ENCODE measurements around the gene CHADL. TPM values are rescaled to one million over a fixed set of nuclear protein-coding genes. Genes with fewer than 3 reads are reported as not detected.

The CHADL gene
- polyA plus RNA-seq, 1 donor = 2.7 TPM

DNA sequence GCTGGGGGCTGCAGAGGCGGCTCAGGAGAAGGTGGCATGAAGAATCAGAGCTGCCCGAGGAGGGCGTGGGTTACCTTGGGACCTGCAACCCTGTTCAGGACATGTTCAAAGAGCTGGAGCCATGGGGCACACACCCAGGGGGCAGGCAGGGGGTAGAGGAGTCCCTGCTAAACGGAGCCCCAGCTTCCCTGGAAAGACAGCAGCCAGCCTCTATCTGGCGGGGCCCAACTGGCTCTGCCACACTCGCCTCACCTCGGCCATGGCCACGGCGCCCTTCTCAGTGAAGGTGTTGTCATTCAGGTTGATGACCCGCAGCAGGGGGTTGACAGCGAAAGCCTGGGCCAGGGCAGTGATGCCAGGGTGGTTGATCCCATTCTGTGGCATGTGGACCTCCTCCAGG is 17.0 kb upstream of the CHADL start:
- no peak for DNase-seq

GRCh38 chr22:41256254-41257253 is 15.8 kb upstream of the CHADL start:
- peak; percentile 25 for DNase-seq

DNA sequence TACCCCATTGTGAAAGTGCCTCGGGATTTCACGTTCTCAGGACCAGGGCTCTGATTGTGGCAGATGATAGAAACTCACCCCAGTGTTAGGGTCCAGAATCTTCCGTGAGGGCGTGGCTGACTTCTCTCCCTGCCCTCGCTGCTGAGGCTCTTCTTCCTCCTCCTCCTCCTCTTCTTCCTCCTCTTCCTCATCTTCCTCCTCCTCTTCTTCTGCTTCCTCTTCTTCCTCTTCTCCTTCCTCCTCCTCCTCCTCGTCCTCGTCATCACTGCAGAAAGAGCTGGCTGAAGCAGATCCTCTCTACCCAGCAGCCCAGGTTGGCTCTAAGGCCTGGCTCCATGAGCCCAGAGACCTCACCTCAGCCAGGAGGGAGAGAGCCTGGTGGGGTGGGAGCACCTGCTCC is 13.5 kb upstream of the CHADL start:
- no peak for DNase-seq

- DNase-seq = no peak
Observed at GRCh38 chr22:41252365-41252764, 11.6 kb upstream of the CHADL start.

DNA sequence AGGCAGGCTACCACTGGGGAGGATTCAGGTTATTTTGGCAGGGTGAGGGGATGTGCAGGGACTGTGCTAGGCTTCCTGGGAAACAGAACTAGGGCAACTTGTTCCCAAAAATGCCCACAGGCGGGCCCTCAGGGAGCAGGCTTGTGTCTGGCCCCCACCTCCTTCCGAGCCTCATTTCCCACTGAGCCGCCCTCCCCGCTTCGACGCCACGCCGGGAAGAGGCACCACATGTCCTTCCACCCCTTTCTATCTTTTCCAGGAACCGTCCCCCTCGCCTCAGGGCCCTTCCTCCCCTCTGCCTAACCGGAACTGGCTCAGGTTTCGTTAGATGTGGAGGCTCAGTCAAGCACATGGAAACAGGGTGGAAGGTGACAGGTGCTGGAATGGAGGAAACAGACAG is 9.4 kb upstream of the CHADL start:
- no peak for DNase-seq

GRCh38 chr22:41249442-41249841 is 8.7 kb upstream of the CHADL start:
- no peak for DNase-seq

- DNase-seq = no peak
Observed at GRCh38 chr22:41248758-41249157, 8.0 kb upstream of the CHADL start.

- no peak for DNase-seq
Observed at GRCh38 chr22:41248314-41248713, 7.6 kb upstream of the CHADL start.

GRCh38 chr22:41247703-41248102 is 7.0 kb upstream of the CHADL start:
- no peak for DNase-seq

DNA sequence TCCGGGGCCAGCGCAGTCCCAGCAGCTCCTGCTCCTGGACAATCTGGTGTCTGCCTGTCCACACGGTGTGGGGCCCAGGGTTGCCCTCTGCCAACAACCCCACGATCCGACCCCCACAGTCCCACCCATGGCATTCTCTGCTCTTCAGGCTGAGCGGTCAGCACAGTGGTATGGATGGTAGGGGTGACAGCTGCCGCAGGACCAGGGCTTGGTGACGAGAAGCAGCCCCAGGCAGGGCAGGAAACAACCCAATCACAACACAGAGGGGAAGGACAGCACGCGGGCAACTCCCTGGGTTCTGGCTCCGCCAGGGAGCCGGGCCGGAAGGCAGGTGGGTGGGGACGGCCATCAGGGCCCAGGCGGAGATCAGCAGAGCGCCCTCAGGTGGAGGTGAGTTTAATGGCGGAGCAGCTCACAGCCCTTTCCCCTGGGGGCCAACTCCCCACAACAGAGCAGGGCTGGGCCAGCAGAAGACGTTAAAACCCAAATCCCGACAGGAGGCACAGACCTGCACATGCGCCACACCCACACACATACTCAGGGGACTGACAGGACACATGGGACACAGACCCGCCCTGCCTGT is 5.3 kb upstream of the CHADL start:
- DNase-seq = no peak

DNA sequence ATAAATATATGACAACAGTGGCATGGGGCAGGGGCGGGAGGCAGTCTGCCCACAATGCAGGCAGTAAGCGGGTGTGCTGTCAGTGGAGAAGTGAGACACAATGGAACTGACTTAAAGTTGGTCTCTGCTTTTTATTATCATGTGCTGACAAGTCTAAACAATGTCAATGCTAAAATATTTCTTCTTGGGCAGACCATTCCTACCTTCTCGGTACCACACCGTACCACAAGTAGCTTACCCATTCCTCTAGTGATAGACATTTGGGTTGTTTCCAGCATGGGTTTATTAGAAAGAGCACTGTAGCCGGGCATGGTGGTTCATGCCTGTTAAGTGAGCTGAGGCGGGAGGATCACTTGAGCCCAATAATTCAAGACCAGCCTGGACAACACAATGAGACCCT is 2.6 kb upstream of the CHADL start:
- no peak for DNase-seq

- no peak for DNase-seq
Observed at GRCh38 chr22:41242396-41243117, 1.8 kb upstream of the CHADL start.

DNA sequence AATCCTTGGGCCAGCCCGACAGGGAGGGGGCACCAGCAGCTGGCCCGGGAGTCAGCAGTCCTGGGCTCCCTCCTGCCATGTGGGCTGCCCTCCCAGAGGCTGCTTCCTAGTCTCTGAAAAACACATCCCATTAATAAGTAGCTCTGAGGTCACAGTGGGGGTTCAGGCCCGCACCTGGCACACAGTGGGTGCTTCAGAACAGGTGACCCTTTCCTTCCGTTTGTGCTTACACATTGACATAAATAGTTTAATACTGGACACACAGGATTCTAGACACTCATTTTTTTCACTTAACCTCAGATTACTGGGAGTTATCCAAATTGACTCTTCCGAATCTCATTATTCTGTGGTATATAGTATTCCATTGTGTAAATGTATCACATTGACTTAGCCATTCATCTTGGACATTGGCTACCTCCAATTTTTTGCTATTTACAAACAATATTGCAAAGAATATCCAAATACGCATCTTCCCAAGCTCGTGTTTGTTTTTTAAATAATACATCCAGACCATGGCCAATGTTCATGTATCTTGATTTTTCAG is 474 bp upstream of the CHADL start:
- no peak for DNase-seq

DNA sequence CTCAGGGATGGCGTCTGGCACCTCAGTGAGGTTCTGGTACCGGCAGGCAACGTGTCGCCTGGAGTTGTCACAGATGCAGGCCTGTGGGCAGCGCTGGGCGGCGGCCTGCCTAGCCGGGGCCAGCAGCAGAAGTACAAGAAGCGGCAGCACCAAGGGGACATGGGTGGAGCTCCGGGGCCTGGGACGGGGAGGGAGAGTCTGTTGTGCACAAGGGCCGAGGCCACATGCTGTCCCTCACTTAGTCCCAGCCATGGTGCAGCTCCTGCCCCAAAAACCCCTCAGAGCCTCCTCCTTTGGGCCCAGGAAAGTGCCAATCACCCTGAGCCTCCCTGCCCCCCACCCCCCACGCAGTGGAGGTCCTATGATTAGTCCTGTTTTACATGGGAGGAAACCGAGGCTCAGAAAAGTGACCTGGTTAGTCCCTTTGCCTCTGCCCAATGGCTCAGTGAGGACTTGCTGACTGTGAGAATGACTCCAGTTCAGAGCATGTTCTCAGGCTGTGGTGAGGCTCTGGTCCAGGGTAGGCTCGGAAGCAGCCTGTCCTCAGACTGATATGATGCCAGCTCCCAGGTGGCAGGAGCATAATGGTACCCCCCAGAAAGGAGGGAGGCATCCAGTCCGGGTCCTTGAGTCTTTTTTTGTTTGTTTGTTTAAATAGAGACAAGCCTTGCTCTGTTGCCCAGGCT is 1.1 kb downstream of the CHADL start:
- DNase-seq = no peak

- no peak for DNase-seq
Observed at GRCh38 chr22:41238570-41239442, 1.9 kb downstream of the CHADL start.

DNA sequence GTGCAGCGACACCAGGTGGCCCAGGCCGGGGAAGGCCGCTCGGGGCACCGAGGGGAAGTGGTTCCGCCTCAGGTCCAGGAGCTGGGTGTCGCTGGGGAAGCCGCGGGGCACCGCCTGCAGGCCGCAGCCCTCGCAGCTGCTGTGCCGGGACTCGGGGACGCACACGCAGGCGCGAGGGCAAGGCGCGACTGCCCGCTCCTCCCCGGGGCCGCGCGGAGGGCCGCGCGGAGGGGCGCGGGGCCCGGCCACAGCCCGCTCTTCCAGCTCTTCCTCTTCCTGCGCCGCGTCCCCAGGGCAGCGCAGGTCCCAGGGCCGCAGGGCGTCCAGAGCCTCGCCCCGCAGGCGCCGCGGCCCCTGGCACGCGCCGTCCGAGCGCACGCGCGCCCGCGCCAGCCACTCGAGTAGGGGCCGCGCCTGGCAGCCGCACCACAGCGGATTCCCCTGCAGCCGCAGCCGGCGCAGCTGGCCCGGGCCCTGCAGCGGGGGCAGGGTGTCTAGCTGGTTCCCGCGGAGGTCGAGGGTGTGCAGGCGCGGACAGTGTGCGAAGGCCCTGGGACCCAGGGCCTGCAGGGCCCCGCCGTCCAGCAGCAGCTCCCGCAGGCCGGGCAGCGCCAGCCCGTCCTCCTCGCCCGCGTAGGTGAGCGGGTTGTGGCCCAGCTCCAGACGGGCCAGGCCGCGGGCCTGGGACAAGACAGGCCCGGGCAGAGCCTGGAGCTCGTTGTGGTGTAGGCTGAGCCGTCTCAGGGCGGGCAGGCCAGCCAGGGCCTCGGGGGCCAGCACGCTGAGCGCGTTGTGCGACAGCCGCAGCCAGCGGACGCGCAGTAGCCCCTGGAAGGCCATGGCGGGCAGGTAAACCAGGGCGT is 2.8 kb downstream of the CHADL start:
- DNase-seq = peak; percentile 66

DNA sequence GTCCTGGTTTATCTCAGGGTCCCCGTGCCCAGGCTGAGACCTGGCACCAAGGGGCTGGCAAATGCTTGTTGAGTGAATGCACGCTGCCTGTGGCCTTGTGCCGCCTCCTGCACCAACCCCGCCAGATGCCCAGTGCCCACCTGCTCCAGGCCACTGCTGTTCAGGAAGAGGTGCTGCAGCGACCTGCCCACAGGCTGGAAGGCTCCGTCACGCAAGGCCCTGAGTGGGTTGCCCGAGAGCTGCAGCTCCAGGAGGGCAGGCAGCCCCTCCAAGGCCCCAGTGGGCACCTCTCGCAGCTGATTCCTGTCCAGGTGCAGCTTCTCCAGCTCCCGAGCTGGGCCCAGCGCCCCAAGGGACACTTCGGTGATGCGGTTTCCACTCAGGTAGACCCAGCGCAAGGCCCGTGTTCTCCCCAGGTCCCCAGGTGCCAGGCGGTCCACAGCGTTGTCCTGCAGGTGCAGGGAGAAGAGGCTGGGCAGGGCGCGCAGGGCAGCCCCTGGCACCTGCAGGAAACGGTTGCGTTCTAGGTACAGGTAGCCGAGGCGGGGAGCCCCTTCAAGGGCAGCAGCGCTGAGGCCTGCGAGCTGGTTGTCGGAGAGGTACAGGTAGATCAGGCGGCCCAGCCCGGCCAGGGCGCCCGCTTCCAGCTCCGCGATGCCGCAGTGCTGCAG is 3.6 kb downstream of the CHADL start:
- DNase-seq = no peak

DNA sequence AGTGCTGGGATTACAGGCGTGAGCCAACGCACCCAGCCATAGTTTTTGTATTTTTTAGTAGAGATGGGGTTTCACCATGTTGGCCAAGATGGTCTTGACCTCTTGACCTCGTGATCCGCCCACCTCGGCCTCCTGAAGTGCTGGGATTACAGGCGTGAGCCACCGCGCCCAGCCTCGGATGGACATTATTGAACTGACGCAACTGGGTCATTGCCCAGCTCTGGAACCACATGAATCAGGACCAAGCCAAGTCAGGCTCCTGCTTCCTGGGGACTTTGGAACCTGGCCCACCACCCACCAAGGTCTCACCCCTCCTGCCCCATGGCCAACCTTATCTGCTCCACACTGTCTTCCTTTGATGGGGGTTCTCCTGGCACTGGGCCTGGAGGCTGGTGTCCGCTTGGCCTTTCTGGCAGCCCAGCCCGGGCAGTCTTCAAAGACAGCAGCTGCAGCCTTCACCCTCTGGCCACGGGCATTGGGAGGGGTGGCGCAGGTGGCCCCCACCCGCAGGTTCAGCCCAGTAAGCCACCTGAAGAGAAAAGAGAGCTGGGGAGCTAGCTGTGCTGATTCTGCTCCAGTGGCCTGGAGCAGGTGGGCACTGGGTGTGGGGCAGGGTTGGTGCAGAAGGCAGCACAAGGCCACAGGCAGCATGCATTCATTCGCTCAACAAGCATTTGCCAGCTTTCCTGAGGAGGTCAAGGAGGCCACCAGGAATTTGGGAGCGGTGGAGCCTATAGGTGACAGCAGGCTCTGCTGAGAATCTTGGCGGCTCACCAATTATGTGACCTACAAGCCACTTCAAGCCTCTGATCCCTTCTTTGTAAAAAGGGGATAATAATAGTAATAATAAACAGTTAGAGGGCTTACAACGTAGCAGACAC is 5.7 kb downstream of the CHADL start:
- no peak for DNase-seq
